ENCODE data around the gene CCKAR. TPM values are rescaled to one million over a fixed set of nuclear protein-coding genes. Genes with fewer than 3 reads are reported as not detected.

Gene CCKAR
- total RNA-seq, 1 donor from 2014 or later: 0.49 TPM

DNA sequence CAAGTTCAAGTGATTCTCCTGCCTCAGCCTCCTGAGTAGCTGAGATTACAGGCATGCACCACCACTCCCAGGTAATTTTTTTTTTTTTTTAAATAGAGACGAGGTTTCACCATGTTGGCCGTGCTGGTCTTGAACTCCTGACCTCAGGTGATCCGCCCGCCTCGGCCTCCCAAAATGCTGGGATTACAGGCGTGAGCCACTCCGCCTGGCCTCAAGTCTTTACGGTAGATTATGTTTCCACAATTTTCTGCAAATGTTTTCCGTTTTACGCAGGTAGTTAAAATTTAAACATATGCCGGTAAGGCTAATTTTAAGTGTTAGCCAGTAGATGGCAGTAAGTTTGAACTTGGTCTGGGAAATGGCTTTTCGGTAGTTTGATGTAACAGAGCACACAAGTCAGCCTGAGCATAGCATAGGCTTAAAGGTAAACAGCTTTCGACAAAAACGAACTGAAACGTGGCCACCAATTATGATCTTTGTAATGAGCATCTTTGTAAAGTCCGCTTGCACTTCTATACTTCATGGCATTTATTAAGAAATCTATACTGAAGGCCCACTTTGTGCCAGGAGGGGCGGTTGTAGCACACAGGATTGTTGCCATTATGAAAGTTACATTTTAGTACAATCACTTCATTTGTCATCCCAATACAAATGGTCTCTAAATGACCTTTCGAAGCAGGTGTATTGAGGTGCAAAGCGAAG, 31.1 kb downstream of the CCKAR start:
- DNase-seq: peak; percentile 53

DNA sequence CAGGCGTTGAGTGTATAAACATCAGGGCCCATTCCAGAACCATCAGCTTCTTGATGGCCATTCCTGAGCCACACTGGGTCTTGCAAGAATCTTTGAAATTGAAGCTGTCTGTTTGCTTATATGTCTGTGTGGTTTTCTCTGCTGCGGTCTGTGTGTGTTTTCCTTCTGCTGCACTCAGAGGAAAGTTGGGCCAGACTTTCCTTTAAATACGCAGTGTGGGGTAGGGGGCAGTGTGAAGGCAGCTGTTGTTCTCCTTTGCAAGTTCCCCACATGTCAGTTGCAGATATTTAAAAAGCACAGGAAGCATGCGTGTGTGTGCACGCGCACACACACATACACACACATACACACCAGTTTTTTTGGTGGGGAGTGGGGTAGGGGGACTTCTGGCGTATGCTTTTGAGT, 32.1 kb downstream of the CCKAR start:
- no peak for DNase-seq

DNA sequence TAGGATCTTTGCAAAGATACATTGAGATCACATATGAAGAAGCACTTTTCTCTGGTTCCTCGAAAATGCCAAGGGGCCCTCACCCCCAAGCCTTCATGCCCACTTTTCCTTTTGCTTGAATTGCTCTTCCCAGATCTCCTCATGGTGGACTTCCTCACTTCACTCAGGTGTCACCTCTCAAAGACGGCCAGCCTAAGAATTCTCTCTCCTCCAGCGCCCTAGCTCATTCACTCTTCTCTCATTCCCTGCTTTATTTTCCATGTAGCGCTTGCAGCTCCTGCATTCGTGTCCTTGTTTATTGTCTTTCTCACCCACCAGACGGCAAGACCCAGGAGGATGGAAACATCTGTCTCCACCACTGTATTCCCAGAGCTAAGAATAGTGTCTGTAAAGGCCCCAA, 32.9 kb downstream of the CCKAR start:
- no peak for DNase-seq

DNA sequence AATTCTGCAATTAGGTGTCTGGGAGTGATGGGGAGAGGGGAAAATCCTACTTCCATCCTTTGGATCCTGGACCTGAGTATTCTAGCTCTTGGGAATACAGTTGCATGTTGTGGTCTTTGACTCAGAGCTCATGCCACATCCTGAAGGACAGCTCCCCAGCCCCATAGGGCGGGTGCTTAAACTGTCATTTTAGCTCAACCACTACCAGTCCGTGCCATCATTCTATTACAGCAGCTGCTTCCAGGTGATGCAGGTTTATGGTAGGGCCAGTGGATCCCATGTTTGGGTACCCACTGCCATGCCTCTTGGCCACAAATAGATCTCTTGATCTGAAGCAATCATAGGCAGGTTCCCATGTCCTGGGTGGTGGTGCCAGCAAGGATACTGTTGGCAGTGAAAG, 34.7 kb downstream of the CCKAR start:
- DNase-seq: no peak

DNA sequence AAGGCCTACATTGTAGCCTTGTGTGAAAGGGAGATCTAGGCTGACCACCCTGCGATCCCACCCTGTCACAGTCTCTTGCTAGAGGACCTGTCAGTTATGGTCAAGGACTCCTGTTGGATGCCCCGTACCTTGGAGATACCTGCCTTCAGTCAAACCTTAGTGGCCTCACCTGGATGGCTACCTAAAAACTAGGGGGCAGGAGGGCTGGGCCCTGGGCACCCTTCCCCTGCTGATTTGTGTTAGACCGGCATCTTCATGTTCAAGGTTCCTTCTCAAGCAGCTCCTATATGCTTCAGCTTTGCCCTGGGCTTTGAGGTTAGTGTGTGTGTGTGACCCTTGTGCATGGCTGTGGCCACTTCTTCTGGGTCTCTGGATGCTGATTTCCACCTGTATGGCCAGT, 35.3 kb downstream of the CCKAR start:
- no peak for DNase-seq

DNA sequence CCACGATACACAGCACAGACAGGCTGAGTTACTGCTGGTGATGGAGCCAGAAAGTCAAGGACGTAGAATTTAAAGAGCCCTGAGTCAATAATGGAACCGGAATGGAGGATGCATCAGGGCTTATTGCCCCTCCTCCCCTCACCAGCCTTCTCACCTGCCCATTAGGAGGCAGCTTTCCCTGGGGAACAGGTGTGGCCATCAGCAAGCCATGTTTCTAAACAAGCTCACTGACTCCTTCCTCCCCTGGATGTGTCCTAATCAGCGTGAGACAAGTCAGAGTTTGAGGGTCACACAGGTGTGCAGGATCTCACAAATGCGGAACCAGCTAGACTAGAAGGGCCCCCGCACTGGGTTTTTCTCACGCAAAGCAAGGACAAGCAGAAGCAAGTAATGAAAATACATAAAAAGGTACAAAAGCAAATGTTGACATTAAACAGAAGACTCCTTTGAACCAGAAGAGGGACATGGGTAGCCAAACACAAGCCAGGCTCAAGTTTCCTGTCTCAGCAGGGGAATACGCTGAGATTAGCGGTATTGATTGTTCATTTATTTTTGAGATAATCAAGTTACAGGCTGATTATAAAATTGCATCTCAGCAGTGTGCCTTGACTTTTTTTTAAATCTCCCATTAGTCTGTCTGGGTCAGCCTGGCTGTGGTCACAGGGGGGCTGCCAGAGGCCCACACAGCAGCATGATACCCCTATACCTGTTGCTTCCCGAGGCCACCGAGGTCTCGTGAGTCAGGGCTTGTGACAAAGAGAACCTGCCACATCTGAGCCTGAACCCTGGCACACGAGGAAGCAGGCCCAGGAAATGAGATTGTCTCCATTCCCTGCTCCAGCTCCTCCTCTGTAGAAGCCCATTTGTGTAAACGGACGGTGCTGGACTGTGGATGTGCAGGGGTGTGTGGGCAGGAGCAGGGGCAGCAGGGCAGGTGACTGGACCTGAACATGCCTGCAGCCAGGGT, 37.4 kb downstream of the CCKAR start:
- no peak for DNase-seq

- no peak for DNase-seq
Observed at GRCh38 chr4:26451597-26451996, 38.7 kb downstream of the CCKAR start.

- no peak for DNase-seq
Observed at GRCh38 chr4:26450418-26450817, 39.9 kb downstream of the CCKAR start.

GRCh38 chr4:26447378-26447777, 42.9 kb downstream of the CCKAR start:
- DNase-seq: no peak

GRCh38 chr4:26441771-26442170, 48.5 kb downstream of the CCKAR start:
- no peak for DNase-seq

DNA sequence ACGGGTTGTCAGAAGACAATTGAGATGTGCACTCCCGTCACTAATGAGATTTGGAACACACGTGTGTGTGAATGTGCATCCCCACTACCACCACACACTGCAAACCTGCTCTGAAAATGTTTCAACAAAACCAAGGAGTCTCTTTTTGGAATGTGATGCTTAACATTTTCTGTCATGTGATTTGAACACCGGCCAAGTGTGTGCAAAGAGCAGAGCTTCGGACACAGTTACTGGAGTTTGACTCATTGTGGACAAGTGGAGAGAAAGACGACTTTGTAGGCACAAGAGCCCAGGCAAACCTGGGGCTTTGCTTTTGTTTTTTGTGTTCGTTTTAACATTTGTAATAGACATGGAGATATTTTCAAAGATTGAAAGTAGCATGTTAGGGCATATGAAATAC, 49.2 kb downstream of the CCKAR start:
- DNase-seq: no peak

DNA sequence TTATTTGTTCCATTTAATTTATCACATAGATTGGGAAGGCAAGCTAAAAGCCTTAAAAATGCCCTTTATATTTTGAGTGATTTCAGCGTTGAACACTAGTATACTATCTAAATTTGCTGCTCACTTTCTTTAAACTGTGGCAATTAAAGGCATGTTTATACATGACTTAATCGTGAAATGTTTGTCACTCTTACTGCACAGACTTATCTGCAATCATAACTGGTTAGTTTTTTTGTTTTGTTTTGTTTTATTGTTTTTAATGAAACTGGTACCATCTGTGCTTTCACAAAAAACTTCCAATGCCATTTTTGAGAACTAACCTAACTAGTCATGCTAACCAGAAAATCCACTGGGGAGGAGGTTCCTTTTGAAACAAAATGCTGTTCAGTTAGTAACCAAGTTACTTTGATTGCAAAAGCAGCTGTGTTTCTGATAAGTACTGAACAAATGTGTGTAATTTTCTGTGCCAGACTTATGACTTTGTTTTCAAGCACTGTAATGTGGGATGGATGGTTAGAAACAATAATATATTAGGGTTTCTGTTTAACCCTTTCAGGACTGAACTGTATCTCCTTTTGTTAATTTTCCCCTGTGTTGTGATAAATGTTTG, 56.1 kb downstream of the CCKAR start:
- DNase-seq: no peak

GRCh38 chr4:26433556-26433955, 56.7 kb downstream of the CCKAR start:
- no peak for DNase-seq

DNA sequence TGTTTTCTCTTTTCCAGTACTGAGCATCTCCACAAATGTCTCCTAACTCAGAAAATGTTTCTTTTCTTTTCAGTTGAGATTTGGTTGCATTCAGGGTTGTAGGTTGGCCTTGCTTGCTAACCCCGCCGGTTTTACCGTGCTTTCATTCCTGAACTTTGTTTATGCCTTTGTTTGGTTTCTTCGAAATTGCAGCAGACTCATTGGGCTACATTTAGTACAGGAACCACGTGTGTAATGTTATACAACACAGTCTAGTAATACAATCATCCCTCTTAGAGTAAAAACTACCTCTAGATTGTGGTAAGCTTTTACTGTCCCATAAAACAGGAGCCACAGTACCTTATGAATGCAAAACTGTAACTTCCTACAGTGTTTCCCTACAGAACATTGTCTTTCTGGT, 57.9 kb downstream of the CCKAR start:
- DNase-seq: no peak

DNA sequence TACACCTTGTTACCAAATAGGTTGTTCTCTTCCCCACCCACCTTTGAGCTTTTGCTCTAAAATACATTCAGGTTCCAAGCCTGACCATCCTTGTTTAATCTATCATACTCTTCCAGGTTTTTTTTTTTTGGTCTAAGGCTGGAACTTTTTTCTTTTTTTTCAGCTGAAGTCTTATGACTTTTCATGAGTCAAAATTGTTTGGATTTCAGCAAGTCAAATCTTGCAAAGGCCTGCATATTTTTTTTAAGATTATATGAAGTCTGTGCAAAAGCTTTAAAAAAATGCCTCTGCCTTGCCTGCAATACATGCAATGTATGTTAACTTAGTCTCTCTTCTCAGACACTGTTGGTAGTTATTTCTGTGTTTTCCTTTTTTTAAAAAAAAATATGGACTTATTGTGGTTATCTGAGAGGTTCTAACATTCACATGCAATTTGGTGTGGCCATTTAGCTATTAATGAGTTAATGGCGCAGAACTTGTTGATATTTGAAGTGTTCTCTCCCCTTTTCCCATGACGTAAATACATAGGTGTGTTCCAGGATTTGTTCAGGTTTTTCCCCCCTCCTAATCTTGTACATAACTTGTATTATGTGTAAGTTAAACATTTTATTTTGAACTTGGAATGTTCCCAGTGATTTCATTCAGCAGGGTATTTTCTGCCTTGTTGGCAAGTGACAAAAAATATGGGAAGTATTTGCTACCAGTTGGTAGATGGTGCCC, 58.7 kb downstream of the CCKAR start:
- no peak for DNase-seq

Other genes with a start within 250 kb of the CCKAR start
- gene RBPJ, start 169.5 kb downstream of the CCKAR start, total RNA-seq: 128 TPM
- gene TBC1D19, start 93.6 kb upstream of the CCKAR start, total RNA-seq: 29.8 TPM

Measured in skin of body (tissue), 2 donors.